K562 (cell line): ENCODE measurements around the gene N4BP2. TPM values are rescaled to one million over a fixed set of nuclear protein-coding genes. Genes with fewer than 3 reads are reported as not detected.

Experiments
- C11orf30 ChIP-seq: fragments of 450-650 bp; IDR thresholded peaks from 2 replicates; pipeline ENCODE4 v1.6.1; 2016; ENCODE audit warnings: low read depth, mild to moderate bottlenecking
- CBX3 ChIP-seq, 2 experiments: IDR thresholded peaks; 1 replicate in 1 of 2; 2 replicates in 1 of 2; pipeline ENCODE4 v1.6.1; 2012; ENCODE audit warnings: inconsistent platforms in 2 of 2, low read length in 2 of 2, borderline replicate concordance in 1 of 2, control low read depth in 1 of 2
- CHD2 ChIP-seq: IDR thresholded peaks from 2 replicates; pipeline ENCODE4 v1.6.1; 2011; ENCODE audit warnings: low read depth, low read length
- FOXA1 ChIP-seq: fragments of 450-650 bp; IDR thresholded peaks from 2 replicates; pipeline ENCODE4 v1.6.1; 2016; ENCODE audit warnings: mild to moderate bottlenecking, borderline replicate concordance
- HLTF ChIP-seq: fragments of 450-650 bp; IDR thresholded peaks from 2 replicates; pipeline ENCODE4 v1.6.1; 2016
- MAFF ChIP-seq: IDR thresholded peaks from 2 replicates; pipeline ENCODE4 v1.6.1; 2012; ENCODE audit warnings: low read length, improper control_type of control experiment
- POLR3A ChIP-seq: IDR thresholded peaks from 2 replicates; pipeline ENCODE4 v1.6.1; 2011; ENCODE audit warnings: borderline replicate concordance, mild to moderate bottlenecking, moderate library complexity; ENCODE audit not compliant: insufficient read length, insufficient read depth; ENCODE audit errors: extremely low read depth
- TCF7L2 ChIP-seq: fragments of 150-350 bp; IDR thresholded peaks from 2 replicates; pipeline ENCODE4 v1.6.1; 2016; ENCODE audit warnings: low read depth, mild to moderate bottlenecking, low read length, moderate library complexity
- THRAP3 ChIP-seq: fragments of 450-650 bp; IDR thresholded peaks from 2 replicates; pipeline ENCODE4 v1.6.1; 2016; ENCODE audit warnings: mild to moderate bottlenecking, inconsistent platforms, borderline replicate concordance
- YBX1 ChIP-seq: fragments of 450-650 bp; IDR thresholded peaks from 2 replicates; pipeline ENCODE4 v1.7.1; 2016; ENCODE audit warnings: mild to moderate bottlenecking
- ZC3H8 ChIP-seq: fragments of 450-650 bp; IDR thresholded peaks from 2 replicates; pipeline ENCODE4 v1.6.1; 2017
- ZNF41 ChIP-seq: fragments of 250-450 bp; sonication (Bioruptor Pico); conservative IDR thresholded peaks from 2 replicates; pipeline ENCODE4 v1.4.0; 2020; ENCODE audit warnings: mild to moderate bottlenecking
- ZNF764 ChIP-seq: fragments of 250-450 bp; sonication (Bioruptor Pico); IDR thresholded peaks from 2 replicates; pipeline ENCODE4 v1.4.0; 2020; ENCODE audit warnings: low read depth, mild to moderate bottlenecking, moderate library complexity
- ZNF79 ChIP-seq: fragments of 250-450 bp; sonication (Bioruptor Pico); IDR thresholded peaks from 2 replicates; pipeline ENCODE4 v1.4.0; 2020; ENCODE audit warnings: low read depth, mild to moderate bottlenecking, moderate library complexity
- polyA plus RNA-seq, 8 experiments: library from polyadenylated mRNA; depleted of rRNA in 4 of 8; stranded (reverse) in 5 of 8; unstranded in 3 of 8; fragments of >200 nt; fragmentation: Nextera tagmentation in 2 of 8; fragmentation: Illumina TruSeq in 1 of 8; extraction: Ambion mirVana in 2 of 8; extraction: Trizol in 1 of 8; gene quantifications; 2 replicates each; pipeline versions ENCODE4 v1.2.1 to v1.2.3, GENCODE V29; 2011 to 2014; ENCODE audit warnings: inconsistent platforms in 1 of 8, missing spikeins in 1 of 8
- total RNA-seq, 7 experiments: library from RNA; depleted of rRNA in 6 of 7; stranded (reverse); fragments of >200 nt in 6 of 7; fragmentation: Illumina TruSeq in 2 of 7; extraction: Trizol in 2 of 7; gene quantifications; 2 replicates each; pipeline versions ENCODE4 v1.2.1 to v1.2.3, GENCODE V29; 2011 to 2021; ENCODE audit warnings: low replicate concordance in 1 of 7
- TF ChIP-seq, protein P1 (sequence below): sonication (generic); formaldehyde crosslinking; IDR thresholded peaks from 2 replicates; pipeline ENCODE4 v1.8.1; 2022; ENCODE audit warnings: missing genetic modification reagents
- TF ChIP-seq, protein P2 (sequence below): sonication (generic); formaldehyde crosslinking; IDR thresholded peaks from 2 replicates; pipeline ENCODE4 v1.8.0; 2023; ENCODE audit warnings: mild to moderate bottlenecking, missing genetic modification reagents
- TF ChIP-seq, protein P3 (sequence below): fragments of 250-450 bp; sonication (Bioruptor Pico); IDR thresholded peaks from 2 replicates; pipeline ENCODE4 v1.5.0; 2021
- TF ChIP-seq, protein P4 (sequence below): sonication (generic); formaldehyde crosslinking; IDR thresholded peaks from 2 replicates; pipeline ENCODE4 v1.9.0; 2022; ENCODE audit warnings: mild to moderate bottlenecking, missing genetic modification reagents
- TF ChIP-seq, protein P5 (sequence below): fragments of 450-650 bp; IDR thresholded peaks from 2 replicates; pipeline ENCODE4 v1.6.1; 2016; ENCODE audit warnings: low read depth, mild to moderate bottlenecking, moderate library complexity
- TF ChIP-seq, protein P6 (sequence below): IDR thresholded peaks from 2 replicates; pipeline ENCODE4 v1.6.1; 2014; ENCODE audit warnings: antibody characterized with exemption

The N4BP2 gene
- total and polyA plus RNA-seq, 9 of the 15 experiments (the other 6 are each of a cell fraction or from before 2014, with no cell fraction given) = 2.7 to 12.6 (median 7.6) TPM

DNA sequence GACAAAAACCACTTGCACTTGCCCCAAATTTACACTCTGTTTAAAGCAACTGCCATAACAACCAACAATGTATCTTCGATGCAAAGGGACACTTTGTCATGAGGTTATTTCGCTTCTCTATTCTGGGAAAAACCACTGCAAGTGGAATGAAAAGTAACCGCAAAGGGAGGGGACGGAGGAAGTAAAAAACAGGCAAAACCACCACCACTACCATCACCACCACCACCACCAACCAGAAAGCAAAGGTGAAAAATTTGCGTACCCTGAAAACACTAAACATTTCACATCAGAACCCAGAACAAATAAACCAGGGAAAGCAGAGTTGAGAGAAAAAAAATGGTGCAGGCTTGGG is 1.2 kb upstream of the N4BP2 start (continued):
- TF ChIP-seq TCF7L2 (no peak), HLTF (no peak), YBX1 (no peak), ZNF764 (CRISPR knock-in tag) (no peak), MAFF (no peak), ZNF41 (CRISPR knock-in tag) (no peak), ZC3H8 (no peak), FOXA1 (no peak), THRAP3 (no peak), CBX3 (IDR thresholded peaks at IDR 0.05; ENCODE audit: borderline replicate concordance in 1 of 2, low read length in 2 of 2) (no peak), CHD2 (no peak), C11orf30 (no peak), POLR3A (no peak), ZNF79 (CRISPR knock-in tag) (no peak)
- TF ChIP-seq, protein P1, sequence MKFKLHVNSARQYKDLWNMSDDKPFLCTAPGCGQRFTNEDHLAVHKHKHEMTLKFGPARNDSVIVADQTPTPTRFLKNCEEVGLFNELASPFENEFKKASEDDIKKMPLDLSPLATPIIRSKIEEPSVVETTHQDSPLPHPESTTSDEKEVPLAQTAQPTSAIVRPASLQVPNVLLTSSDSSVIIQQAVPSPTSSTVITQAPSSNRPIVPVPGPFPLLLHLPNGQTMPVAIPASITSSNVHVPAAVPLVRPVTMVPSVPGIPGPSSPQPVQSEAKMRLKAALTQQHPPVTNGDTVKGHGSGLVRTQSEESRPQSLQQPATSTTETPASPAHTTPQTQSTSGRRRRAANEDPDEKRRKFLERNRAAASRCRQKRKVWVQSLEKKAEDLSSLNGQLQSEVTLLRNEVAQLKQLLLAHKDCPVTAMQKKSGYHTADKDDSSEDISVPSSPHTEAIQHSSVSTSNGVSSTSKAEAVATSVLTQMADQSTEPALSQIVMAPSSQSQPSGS (CRISPR knock-in tag) = no peak
- TF ChIP-seq, protein P2, sequence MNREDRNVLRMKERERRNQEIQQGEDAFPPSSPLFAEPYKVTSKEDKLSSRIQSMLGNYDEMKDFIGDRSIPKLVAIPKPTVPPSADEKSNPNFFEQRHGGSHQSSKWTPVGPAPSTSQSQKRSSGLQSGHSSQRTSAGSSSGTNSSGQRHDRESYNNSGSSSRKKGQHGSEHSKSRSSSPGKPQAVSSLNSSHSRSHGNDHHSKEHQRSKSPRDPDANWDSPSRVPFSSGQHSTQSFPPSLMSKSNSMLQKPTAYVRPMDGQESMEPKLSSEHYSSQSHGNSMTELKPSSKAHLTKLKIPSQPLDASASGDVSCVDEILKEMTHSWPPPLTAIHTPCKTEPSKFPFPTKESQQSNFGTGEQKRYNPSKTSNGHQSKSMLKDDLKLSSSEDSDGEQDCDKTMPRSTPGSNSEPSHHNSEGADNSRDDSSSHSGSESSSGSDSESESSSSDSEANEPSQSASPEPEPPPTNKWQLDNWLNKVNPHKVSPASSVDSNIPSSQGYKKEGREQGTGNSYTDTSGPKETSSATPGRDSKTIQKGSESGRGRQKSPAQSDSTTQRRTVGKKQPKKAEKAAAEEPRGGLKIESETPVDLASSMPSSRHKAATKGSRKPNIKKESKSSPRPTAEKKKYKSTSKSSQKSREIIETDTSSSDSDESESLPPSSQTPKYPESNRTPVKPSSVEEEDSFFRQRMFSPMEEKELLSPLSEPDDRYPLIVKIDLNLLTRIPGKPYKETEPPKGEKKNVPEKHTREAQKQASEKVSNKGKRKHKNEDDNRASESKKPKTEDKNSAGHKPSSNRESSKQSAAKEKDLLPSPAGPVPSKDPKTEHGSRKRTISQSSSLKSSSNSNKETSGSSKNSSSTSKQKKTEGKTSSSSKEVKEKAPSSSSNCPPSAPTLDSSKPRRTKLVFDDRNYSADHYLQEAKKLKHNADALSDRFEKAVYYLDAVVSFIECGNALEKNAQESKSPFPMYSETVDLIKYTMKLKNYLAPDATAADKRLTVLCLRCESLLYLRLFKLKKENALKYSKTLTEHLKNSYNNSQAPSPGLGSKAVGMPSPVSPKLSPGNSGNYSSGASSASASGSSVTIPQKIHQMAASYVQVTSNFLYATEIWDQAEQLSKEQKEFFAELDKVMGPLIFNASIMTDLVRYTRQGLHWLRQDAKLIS (CRISPR knock-in tag) = no peak
- TF ChIP-seq, protein P3, sequence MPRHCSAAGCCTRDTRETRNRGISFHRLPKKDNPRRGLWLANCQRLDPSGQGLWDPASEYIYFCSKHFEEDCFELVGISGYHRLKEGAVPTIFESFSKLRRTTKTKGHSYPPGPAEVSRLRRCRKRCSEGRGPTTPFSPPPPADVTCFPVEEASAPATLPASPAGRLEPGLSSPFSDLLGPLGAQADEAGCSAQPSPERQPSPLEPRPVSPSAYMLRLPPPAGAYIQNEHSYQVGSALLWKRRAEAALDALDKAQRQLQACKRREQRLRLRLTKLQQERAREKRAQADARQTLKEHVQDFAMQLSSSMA = no peak
- TF ChIP-seq, protein P4, sequence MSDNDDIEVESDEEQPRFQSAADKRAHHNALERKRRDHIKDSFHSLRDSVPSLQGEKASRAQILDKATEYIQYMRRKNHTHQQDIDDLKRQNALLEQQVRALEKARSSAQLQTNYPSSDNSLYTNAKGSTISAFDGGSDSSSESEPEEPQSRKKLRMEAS (CRISPR knock-in tag) = no peak
- TF ChIP-seq, protein P5, sequence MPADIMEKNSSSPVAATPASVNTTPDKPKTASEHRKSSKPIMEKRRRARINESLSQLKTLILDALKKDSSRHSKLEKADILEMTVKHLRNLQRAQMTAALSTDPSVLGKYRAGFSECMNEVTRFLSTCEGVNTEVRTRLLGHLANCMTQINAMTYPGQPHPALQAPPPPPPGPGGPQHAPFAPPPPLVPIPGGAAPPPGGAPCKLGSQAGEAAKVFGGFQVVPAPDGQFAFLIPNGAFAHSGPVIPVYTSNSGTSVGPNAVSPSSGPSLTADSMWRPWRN = peak; percentile 68
- TF ChIP-seq, protein P6, sequence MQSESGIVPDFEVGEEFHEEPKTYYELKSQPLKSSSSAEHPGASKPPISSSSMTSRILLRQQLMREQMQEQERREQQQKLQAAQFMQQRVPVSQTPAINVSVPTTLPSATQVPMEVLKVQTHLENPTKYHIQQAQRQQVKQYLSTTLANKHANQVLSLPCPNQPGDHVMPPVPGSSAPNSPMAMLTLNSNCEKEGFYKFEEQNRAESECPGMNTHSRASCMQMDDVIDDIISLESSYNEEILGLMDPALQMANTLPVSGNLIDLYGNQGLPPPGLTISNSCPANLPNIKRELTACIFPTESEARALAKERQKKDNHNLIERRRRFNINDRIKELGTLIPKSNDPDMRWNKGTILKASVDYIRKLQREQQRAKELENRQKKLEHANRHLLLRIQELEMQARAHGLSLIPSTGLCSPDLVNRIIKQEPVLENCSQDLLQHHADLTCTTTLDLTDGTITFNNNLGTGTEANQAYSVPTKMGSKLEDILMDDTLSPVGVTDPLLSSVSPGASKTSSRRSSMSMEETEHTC = peak; percentile 75
